Measurements from ENCODE around the gene PCSK6. TPM values are rescaled to one million over a fixed set of nuclear protein-coding genes. Genes with fewer than 3 reads are reported as not detected.

Gene PCSK6
- 1.2 and 3.2 TPM in 2 replicates for total RNA-seq

DNA sequence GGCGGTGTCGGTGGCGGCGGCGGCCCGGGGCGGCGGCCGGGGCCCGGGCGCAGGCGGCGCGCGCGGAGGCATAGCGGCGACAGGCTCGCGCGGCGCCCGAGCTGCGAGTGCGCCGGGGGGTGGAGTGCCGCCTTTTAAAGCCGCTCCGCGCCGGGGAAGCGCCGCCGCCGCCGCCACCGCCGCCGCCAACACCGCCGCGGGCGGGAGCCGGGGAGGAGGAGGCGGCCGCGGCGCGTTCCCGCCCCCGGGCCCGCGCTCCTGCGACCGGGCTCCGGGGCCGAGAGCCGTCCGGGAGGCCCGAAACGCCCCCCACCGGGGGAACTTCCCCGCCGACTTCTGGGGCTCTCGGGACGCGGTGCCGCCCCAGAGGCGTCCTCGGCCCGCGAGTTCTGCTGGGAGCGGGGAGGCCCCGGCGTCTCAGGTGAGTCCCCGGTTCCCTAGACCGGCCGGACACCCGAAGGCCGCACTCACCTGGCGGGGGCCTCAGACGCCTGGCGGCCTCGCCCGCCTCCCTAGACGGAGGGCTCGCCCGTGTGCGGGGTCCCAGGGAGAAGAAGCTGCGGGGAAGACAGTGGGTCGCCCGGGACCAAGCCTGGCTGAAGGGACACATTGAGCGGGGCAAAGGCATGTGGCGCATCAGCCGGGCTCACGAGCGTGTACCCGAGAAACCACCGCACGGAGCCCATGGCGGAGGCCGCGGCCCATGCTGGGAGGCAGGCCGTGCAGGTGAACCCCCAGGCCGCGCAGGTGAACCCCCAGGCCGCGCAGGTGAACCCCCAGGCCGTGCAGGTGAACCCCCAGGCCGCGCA is at the start of gene PCSK6:
Gene PCSK6, minus strand, starts transcription at position 109 of the 809 bp plus-strand sequence. Its CDS starts 37 bp downstream, at position 72.

DNA sequence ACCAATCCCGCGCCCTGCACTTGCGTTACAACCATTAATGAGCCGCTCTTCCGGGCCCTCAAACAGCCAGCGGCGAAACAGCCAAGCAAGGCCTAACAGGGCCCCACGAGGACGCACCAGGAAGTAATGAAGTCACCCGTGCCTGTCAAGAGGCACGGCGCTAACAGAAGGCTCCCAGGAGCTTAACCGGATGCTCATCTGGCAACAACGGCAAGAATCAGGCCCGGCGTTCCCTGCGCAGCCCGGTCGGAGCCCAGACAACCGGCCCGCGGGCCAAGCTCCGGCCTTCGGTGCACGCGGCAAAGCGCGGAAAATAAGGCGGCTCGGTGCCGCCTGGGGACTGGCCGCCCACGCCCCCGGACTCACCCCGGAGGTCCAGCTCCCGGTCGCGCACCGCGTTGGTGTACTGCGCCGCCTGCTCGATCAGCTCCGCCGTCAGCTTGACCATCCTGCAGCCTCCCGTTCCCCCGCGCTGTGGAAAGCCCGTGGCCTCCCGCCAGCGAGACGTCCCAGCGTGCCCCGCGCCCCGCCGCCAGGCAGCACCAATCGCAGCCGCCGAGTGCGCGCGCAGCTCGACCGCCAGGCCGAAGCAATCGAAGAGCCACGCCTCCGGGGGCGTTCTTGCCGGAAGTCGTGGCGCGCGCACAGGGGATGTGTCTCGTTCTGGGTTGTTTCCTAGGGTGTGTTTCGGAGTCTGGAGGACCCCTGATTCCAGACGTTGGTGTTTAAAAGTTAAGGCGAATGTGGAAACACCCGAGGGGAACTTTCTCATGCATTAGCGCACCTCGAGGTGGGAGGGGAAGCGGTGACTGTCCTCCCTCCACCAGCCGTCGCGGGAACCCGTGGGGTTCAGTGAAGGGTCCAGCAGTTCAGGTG is 194.5 kb downstream of the PCSK6 start, which contains the start of gene SNRPA1:
Gene SNRPA1, minus strand, starts transcription at position 518 of the 876 bp plus-strand sequence. Its CDS starts 70 bp downstream, at position 448.

DNA sequence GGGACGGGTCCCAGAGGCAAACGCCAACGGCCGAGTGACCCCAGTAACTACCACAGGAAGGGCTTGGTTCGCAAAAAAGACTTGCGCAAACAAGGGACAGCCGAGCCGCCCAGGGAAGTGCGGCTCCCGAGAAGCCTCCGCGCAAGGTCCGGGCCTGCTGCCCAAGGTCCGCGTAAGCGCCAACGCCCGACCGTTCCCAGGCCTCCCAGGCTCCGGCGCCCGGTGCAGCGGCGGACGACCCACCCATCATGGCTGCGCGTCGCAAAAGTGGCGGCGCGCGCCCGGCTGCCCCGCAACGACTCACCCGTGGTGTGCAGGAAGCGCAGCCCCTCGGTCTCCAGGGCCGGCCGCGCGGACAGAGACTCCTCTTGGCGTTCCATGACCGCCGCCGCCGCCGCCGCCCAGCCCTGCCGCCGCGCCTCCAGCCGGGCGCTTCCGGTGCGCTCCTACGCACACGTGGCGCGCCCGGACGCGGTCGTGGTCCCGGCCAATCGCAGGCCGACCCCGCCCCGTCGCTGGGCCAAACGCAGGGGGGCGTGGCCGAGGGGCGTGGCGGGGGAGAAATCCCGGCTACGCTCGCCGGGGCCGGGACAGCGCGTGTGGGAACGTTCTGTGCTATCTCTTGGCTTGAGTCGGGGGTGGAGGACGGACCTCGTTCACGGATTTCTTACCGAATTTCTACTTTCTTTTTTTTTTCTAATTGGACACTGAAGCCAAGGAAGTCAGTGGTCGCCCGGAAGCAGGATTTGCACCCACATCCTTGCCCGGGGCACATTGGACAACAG is 212.3 kb downstream of the PCSK6 start, which contains the start of gene SELENOS:
Gene SELENOS, minus strand, starts transcription at position 448 of the 785 bp plus-strand sequence. Its CDS starts 68 bp downstream, at position 380.

Other genes starting within 250 kb of the PCSK6 start
- gene CHSY1, start 237.7 kb downstream of the PCSK6 start, total RNA-seq = 71.3 and 76.2 TPM in 2 replicates
- 88.8 and 113 TPM in 2 replicates for gene SELENOS, start 212.2 kb downstream of the PCSK6 start, total RNA-seq
- 10.4 and 21.1 TPM in 2 replicates for gene SNRPA1, start 194.5 kb downstream of the PCSK6 start, total RNA-seq
- 30.1 and 42.5 TPM in 2 replicates for gene TM2D3, start 162.7 kb upstream of the PCSK6 start, total RNA-seq
- 13.9 and 14.3 TPM in 2 replicates for gene TARS3, start 234.8 kb upstream of the PCSK6 start, total RNA-seq

Data from smooth muscle cell of the umbilical artery (primary cell).